Measurements from ENCODE around the gene KANSL1.

DNA sequence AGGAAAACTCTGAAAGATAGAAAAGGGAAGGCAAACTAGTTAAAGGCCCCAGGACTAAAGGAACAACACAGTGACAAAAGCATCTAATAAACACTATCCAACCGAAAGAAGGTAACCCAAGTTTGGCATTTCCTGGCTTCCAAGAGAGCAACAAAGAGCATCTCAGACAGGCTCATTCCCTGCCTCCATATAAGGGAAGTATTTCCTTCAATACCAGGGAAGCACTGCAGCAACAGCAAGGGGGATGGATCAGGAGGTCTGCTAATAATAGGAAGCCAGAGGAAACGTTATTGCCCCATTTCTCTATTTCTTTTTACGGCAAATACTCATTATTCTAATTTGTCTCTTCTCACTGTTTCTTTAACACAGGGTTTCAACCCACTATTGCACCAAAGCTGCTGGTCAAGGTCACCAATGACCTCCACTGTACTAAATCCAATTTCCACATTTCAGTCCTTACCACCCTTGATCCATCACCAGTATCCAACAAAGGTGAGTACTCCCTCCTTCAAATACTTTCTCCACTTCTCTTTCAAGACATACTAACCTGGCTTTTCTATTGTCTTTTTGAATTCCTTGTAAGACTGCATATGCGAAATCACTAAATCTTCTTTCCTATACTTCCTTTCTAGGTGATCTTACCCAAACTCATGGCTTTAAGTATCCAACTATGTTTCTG is 86.1 kb downstream of the KANSL1 start:
- TF ChIP-seq, protein P1, sequence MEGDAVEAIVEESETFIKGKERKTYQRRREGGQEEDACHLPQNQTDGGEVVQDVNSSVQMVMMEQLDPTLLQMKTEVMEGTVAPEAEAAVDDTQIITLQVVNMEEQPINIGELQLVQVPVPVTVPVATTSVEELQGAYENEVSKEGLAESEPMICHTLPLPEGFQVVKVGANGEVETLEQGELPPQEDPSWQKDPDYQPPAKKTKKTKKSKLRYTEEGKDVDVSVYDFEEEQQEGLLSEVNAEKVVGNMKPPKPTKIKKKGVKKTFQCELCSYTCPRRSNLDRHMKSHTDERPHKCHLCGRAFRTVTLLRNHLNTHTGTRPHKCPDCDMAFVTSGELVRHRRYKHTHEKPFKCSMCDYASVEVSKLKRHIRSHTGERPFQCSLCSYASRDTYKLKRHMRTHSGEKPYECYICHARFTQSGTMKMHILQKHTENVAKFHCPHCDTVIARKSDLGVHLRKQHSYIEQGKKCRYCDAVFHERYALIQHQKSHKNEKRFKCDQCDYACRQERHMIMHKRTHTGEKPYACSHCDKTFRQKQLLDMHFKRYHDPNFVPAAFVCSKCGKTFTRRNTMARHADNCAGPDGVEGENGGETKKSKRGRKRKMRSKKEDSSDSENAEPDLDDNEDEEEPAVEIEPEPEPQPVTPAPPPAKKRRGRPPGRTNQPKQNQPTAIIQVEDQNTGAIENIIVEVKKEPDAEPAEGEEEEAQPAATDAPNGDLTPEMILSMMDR (conservative IDR thresholded peaks at IDR 0.05 in 1 of 2, IDR thresholded peaks at IDR 0.05 in 1 of 2; ENCODE audit: low read depth in 1 of 2, low read length in 2 of 2): no peak
- no peak for TF ChIP-seq EZH2 (IDR thresholded peaks at IDR 0.05; ENCODE audit: low read length, missing control alignments)

All from fibroblast of lung (primary cell).